HL-60 (cell line): ENCODE results near the gene ACOD1.
"Not testable (repeated sequence)": the region's sequence is repeated elsewhere in the genome, so short reads cannot be mapped to it uniquely, and the experiment has no call there.

Source experiments
- DNase-seq, 2 experiments: peaks; one replicate each; pipeline ENCODE4 v3.0.0-alpha.2; 2010 to 2020; ENCODE audit warnings: low read depth in 1 of 2, low spot score in 1 of 2
- H3K27ac ChIP-seq: fragments of 250-450 bp; sonication (Bioruptor Pico); replicated peaks from 2 replicates; pipeline ENCODE4 v1.5.1; 2020; ENCODE audit warnings: mild to moderate bottlenecking, moderate library complexity
- H3K27me3 ChIP-seq: fragments of 250-450 bp; sonication (Bioruptor Pico); 2 replicates; pipeline ENCODE4 v1.5.1; 2021; ENCODE audit warnings: mild to moderate bottlenecking, moderate library complexity; ENCODE audit not compliant: insufficient read depth, poor library complexity, severe bottlenecking
- H3K4me3 ChIP-seq: replicated peaks from 2 replicates; pipeline ENCODE4 v1.5.1; 2011; ENCODE audit warnings: mild to moderate bottlenecking, control low read depth, low read length; ENCODE audit not compliant: insufficient read depth
- GABPA ChIP-seq: IDR thresholded peaks from 2 replicates; pipeline ENCODE4 v1.6.1; 2012; ENCODE audit warnings: low read depth
- POLR2AphosphoS5 ChIP-seq: IDR thresholded peaks from 2 replicates; pipeline ENCODE4 v1.6.1; 2012; ENCODE audit warnings: low read depth
- SPI1 ChIP-seq: IDR thresholded peaks from 2 replicates; pipeline ENCODE4 v1.6.1; 2012; ENCODE audit warnings: low read depth, mild to moderate bottlenecking, borderline replicate concordance
- TF ChIP-seq, protein P1 (sequence below): IDR thresholded peaks from 2 replicates; pipeline ENCODE4 v1.6.1; 2012; ENCODE audit warnings: low read depth; ENCODE audit not compliant: insufficient replicate concordance
- TF ChIP-seq, protein P2 (sequence below): IDR thresholded peaks from one replicate; pipeline ENCODE4 v1.5.1; 2011; ENCODE audit warnings: low read length, control low read depth, inconsistent platforms; ENCODE audit not compliant: insufficient read depth

Gene ACOD1

DNA sequence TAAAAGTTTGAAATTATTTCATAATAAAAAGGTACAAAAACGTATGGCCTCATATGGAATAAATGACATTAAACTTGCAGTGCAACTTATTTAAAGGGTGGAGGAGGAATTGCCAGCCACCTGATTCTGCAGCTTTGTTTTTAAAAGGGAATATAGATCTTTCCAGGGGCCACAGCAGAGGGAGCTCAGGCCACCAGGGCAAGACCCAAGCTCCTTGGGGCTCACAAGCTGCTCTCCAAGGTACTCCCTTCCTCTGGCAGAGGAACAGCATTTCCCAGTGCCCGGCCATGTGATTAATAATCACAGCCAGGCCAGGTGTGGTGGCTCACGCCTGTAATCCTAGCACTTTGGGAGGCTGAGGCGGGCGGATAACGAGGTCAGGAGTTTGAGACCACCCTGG is 6.2 kb downstream of the ACOD1 start:
- no peak for TF ChIP-seq POLR2AphosphoS5
- TF ChIP-seq, protein P1, sequence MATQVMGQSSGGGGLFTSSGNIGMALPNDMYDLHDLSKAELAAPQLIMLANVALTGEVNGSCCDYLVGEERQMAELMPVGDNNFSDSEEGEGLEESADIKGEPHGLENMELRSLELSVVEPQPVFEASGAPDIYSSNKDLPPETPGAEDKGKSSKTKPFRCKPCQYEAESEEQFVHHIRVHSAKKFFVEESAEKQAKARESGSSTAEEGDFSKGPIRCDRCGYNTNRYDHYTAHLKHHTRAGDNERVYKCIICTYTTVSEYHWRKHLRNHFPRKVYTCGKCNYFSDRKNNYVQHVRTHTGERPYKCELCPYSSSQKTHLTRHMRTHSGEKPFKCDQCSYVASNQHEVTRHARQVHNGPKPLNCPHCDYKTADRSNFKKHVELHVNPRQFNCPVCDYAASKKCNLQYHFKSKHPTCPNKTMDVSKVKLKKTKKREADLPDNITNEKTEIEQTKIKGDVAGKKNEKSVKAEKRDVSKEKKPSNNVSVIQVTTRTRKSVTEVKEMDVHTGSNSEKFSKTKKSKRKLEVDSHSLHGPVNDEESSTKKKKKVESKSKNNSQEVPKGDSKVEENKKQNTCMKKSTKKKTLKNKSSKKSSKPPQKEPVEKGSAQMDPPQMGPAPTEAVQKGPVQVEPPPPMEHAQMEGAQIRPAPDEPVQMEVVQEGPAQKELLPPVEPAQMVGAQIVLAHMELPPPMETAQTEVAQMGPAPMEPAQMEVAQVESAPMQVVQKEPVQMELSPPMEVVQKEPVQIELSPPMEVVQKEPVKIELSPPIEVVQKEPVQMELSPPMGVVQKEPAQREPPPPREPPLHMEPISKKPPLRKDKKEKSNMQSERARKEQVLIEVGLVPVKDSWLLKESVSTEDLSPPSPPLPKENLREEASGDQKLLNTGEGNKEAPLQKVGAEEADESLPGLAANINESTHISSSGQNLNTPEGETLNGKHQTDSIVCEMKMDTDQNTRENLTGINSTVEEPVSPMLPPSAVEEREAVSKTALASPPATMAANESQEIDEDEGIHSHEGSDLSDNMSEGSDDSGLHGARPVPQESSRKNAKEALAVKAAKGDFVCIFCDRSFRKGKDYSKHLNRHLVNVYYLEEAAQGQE, result peak; percentile 92
- Histone ChIP-seq H3K27ac (no peak overlapping the region), H3K4me3 (no peak overlapping the region), H3K27me3 (no peaks in the 10 kb centered on the region)
- DNase-seq, result no peak

DNA sequence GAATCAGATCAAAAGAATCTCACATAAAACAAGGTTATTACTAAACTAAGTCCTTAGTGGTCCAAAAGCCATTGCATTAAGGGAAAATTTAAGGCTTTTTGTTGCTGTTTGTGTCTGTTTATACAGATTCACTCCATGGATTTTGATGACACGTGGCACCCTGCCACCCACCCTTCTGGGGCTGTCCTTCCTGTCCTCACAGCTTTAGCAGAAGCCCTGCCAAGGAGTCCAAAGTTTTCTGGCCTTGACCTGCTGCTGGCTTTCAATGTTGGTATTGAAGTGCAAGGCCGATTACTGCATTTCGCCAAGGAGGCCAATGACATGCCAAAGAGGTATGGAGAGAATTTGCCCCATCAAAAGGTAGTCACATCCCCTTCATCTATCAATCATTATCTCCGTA is 6.9 kb downstream of the ACOD1 start:
- H3K4me3 ChIP-seq, result no peak overlapping the region
- TF ChIP-seq GABPA (no peak), SPI1 (no peak), POLR2AphosphoS5 (no peak)
- TF ChIP-seq, protein P1, result no peak
- TF ChIP-seq, protein P2, sequence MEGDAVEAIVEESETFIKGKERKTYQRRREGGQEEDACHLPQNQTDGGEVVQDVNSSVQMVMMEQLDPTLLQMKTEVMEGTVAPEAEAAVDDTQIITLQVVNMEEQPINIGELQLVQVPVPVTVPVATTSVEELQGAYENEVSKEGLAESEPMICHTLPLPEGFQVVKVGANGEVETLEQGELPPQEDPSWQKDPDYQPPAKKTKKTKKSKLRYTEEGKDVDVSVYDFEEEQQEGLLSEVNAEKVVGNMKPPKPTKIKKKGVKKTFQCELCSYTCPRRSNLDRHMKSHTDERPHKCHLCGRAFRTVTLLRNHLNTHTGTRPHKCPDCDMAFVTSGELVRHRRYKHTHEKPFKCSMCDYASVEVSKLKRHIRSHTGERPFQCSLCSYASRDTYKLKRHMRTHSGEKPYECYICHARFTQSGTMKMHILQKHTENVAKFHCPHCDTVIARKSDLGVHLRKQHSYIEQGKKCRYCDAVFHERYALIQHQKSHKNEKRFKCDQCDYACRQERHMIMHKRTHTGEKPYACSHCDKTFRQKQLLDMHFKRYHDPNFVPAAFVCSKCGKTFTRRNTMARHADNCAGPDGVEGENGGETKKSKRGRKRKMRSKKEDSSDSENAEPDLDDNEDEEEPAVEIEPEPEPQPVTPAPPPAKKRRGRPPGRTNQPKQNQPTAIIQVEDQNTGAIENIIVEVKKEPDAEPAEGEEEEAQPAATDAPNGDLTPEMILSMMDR, result no peak
- no peaks in the 10 kb centered on the region for H3K27me3 ChIP-seq
- no peak for DNase-seq
- no peak overlapping the region for H3K27ac ChIP-seq

DNA sequence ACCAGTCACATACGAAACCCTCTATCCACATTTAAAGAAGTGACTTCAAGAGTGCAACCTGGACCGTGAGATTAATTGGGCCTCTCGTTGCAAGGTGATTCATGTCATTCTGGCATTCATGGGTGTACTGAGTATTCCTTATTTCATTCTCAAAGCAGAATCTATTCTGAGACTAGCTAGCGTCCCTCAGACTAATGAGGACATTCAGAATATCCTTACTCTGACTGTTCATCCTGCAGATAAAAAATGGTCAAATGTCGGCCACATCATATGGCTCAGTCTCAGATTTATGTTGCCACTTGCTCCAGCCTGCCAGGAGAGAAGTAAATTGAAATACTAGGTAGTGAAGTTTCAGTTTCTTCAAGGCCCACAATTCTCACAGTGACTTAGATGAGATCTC is 7.3 kb downstream of the ACOD1 start:
- no peaks in the 10 kb centered on the region for H3K27me3 ChIP-seq
- TF ChIP-seq, protein P1, result no peak
- TF ChIP-seq SPI1 (no peak), GABPA (no peak), POLR2AphosphoS5 (no peak)
- TF ChIP-seq, protein P2, result no peak
- H3K4me3 ChIP-seq, result no peak overlapping the region
- no peak overlapping the region for H3K27ac ChIP-seq
- DNase-seq, result no peak

DNA sequence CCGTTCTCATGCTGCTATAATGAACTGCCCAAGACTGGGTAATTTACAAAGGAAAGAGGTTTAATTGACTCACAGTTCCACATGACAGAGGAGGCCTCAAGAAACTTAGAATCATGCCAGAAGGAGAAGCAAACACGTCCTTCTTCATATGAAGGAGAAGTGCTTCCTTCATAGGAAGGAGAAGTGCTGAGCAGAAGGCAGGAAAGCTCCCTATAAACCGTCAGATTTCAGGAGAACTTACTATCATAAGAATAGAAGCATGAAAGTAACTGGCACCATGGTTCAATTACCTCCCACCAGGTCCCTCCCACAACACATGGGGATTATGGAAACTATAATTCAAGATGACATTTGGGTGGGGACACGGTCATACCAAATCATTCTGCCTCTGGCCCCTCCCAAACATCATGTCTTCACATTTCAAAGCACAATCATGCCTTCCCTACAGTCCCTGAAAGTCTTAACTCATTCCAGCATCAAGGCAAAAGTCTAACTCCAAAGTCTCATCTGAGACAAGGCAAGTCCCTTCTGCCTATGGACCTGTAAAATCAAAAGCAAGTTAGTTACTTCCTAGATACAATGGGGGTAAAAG is 10.6 kb downstream of the ACOD1 start:
- TF ChIP-seq SPI1, result peak; percentile 4; the same call in 1 of the 2 replicates
- TF ChIP-seq GABPA, result no peak
- Histone ChIP-seq H3K4me3 (no peak overlapping the region), H3K27me3 (no peaks in the 10 kb centered on the region), H3K27ac (no peak overlapping the region)
- no peak for DNase-seq

DNA sequence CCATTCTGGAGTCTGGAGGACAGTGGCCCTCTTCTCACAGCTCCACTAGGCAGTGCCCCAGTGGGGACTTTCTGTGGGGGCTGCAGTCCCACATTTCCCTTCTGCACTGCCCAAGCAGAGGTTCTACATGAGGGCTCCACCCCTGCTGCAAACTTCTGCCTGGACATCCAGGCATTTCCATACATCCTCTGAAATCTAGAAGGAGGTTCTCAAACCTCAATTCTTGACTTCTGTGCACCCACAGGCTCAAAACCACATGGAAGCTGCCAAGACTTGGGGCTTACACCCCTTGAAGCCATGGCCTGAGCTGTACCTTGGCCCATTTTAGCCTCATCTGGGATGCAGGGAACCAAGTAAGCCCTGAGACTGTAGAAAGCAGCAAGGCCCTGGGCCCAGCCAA is 11.4 kb downstream of the ACOD1 start:
- H3K4me3 ChIP-seq, H3K27me3 ChIP-seq: not testable (repeated sequence)

More for the DNA sequence above, 11.4 kb downstream of the ACOD1 start:
- not testable (repeated sequence) for DNase-seq, H3K27ac ChIP-seq
